Stimulated activated CD4-positive, alpha-beta T cell treated with anti-CD3 and anti-CD28 coated beads, Interleukin-15, amount 100 ng/mL, for 48 hours (primary cell): Measurements from ENCODE around the gene TMEM179B.
"Not testable (repeated sequence)": the region's sequence is repeated elsewhere in the genome, so short reads cannot be mapped to it uniquely, and the experiment has no call there.

ENCODE experiments used
- DNase-seq, 2 donors: peaks; one replicate each; pipeline ENCODE4 v3.0.0-alpha.2; 2020; ENCODE audit warnings: low read depth in 2 of 2

TMEM179B gene

GRCh38 chr11:62787005-62787759 lies at the start of gene TMEM179B:
Gene TMEM179B, plus strand, starts transcription at chr11:62787402. Its CDS starts 30 bp downstream, at chr11:62787432.
- DNase-seq = peak; percentile 98

GRCh38 chr11:62747475-62748160 lies 39.6 kb upstream of the TMEM179B start:
- DNase-seq = no peak

- not testable (repeated sequence) for DNase-seq
Observed at GRCh38 chr11:62749931-62750330, 37.3 kb upstream of the TMEM179B start.

- DNase-seq = no peak
Observed at GRCh38 chr11:62752177-62752785, 34.9 kb upstream of the TMEM179B start.

GRCh38 chr11:62752994-62753735 lies 34.0 kb upstream of the TMEM179B start:
- no peak for DNase-seq

- DNase-seq = peak; percentile 94 to 97
Observed at GRCh38 chr11:62753736-62754603, 33.2 kb upstream of the TMEM179B start, which contains the start of gene ZBTB3. Gene ZBTB3, minus strand, starts transcription at chr11:62754160. Its CDS starts 496 bp downstream, at chr11:62753664.

- DNase-seq = no peak
Observed at GRCh38 chr11:62755086-62755615, 32.1 kb upstream of the TMEM179B start.

GRCh38 chr11:62757846-62758788 lies 29.1 kb upstream of the TMEM179B start:
- DNase-seq = no peak

- DNase-seq = not testable (repeated sequence)
Observed at GRCh38 chr11:62760867-62761227, 26.4 kb upstream of the TMEM179B start.

GRCh38 chr11:62770778-62771143 lies 16.4 kb upstream of the TMEM179B start:
- DNase-seq = no peak

GRCh38 chr11:62771144-62772021 lies 15.8 kb upstream of the TMEM179B start, which contains the start of gene TAF6L:
Gene TAF6L, plus strand, starts transcription at chr11:62771396. Its CDS starts 4,388 bp downstream, at chr11:62775784.
- peak; percentile 95 to 97 for DNase-seq

- DNase-seq = no peak
Observed at GRCh38 chr11:62774407-62774806, 12.8 kb upstream of the TMEM179B start.

GRCh38 chr11:62775646-62776045 lies 11.6 kb upstream of the TMEM179B start:
- DNase-seq = no peak

GRCh38 chr11:62777389-62777788 lies 9.8 kb upstream of the TMEM179B start:
- no peak for DNase-seq

GRCh38 chr11:62778441-62778840 lies 8.8 kb upstream of the TMEM179B start:
- DNase-seq = no peak

- no peak for DNase-seq
Observed at GRCh38 chr11:62782753-62783152, 4.4 kb upstream of the TMEM179B start.

GRCh38 chr11:62786318-62787004 lies 741 bp upstream of the TMEM179B start:
- DNase-seq = peak; percentile 72 to 81

- DNase-seq = no peak
Observed at GRCh38 chr11:62788991-62789390, 1.8 kb downstream of the TMEM179B start.
